Stimulated activated CD4-positive, alpha-beta T cell treated with anti-CD3 and anti-CD28 coated beads, Interleukin-15, amount 100 ng/mL, for 1 hour (primary cell): Measurements from ENCODE around the gene ITM2B.
"Not testable (repeated sequence)": the region's sequence is repeated elsewhere in the genome, so short reads cannot be mapped to it uniquely, and the experiment has no call there.

ENCODE experiments used
- DNase-seq, 2 donors: peaks; one replicate each; pipeline ENCODE4 v3.0.0-alpha.2; 2020; ENCODE audit warnings: low read depth in 1 of 2, low spot score in 1 of 2

ITM2B gene

GRCh38 chr13:48222358-48223301 is 10.4 kb upstream of the ITM2B start:
- DNase-seq = no peak

- DNase-seq = no peak
These were observed 8.3 kb upstream of the ITM2B start for GRCh38 chr13:48224701-48225100.

- no peak for DNase-seq
These were observed 2.5 kb upstream of the ITM2B start for GRCh38 chr13:48230541-48230940.

- no peak for DNase-seq
These were observed 1.9 kb upstream of the ITM2B start for GRCh38 chr13:48231080-48231479.

GRCh38 chr13:48231933-48232332 is 1.1 kb upstream of the ITM2B start:
- no peak for DNase-seq

GRCh38 chr13:48232420-48233045 is 473 bp upstream of the ITM2B start:
- no peak for DNase-seq

GRCh38 chr13:48233889-48234488 is 983 bp downstream of the ITM2B start:
- no peak for DNase-seq

GRCh38 chr13:48234566-48235340 is 1.7 kb downstream of the ITM2B start:
- no peak for DNase-seq

GRCh38 chr13:48235341-48236135 is 2.5 kb downstream of the ITM2B start:
- DNase-seq = no peak

GRCh38 chr13:48236528-48237353 is 3.7 kb downstream of the ITM2B start:
- DNase-seq = no peak

- not testable (repeated sequence) for DNase-seq
These were observed 6.4 kb downstream of the ITM2B start for GRCh38 chr13:48239369-48239768.

- DNase-seq = no peak
These were observed 8.6 kb downstream of the ITM2B start for GRCh38 chr13:48241651-48242050.

- DNase-seq = no peak
These were observed 9.7 kb downstream of the ITM2B start for GRCh38 chr13:48242677-48243076.

GRCh38 chr13:48244159-48244558 is 11.2 kb downstream of the ITM2B start:
- no peak for DNase-seq

GRCh38 chr13:48246102-48246501 is 13.1 kb downstream of the ITM2B start:
- no peak for DNase-seq

- no peak for DNase-seq
These were observed 16.0 kb downstream of the ITM2B start for GRCh38 chr13:48249018-48249417.

GRCh38 chr13:48251611-48252081 is 18.6 kb downstream of the ITM2B start:
- DNase-seq = no peak

GRCh38 chr13:48252176-48252575 is 19.2 kb downstream of the ITM2B start:
- no peak for DNase-seq

GRCh38 chr13:48253849-48254248 is 20.8 kb downstream of the ITM2B start:
- DNase-seq = no peak
